CD4-positive, alpha-beta T cell treated with Interferon alpha-2 for 1 hour (primary cell): ENCODE measurements around the gene CXCL13.
"Not testable (repeated sequence)": the region's sequence is repeated elsewhere in the genome, so short reads cannot be mapped to it uniquely, and the experiment has no call there.

Experiments used
- DNase-seq, 2 donors: peaks; one replicate each; pipeline ENCODE4 v3.0.0-alpha.2; 2020 to 2022

The CXCL13 gene

GRCh38 chr4:77605210-77605902, at the start of gene CXCL13:
Gene CXCL13, plus strand, starts transcription at chr4:77605820. Its CDS starts 46 bp downstream, at chr4:77605866.
- no peak for DNase-seq

GRCh38 chr4:77560170-77560569, 45.5 kb upstream of the CXCL13 start:
- no peak for DNase-seq

GRCh38 chr4:77561720-77562119, 43.9 kb upstream of the CXCL13 start:
- not testable (repeated sequence) for DNase-seq

GRCh38 chr4:77564231-77564630, 41.4 kb upstream of the CXCL13 start:
- no peak for DNase-seq

GRCh38 chr4:77566148-77566547, 39.5 kb upstream of the CXCL13 start:
- no peak for DNase-seq

- no peak for DNase-seq
Observed at GRCh38 chr4:77567549-77567948, 38.1 kb upstream of the CXCL13 start.

- not testable (repeated sequence) for DNase-seq
Observed at GRCh38 chr4:77570508-77571214, 35.0 kb upstream of the CXCL13 start.

- DNase-seq, result no peak
Observed at GRCh38 chr4:77576351-77576750, 29.3 kb upstream of the CXCL13 start.

GRCh38 chr4:77578145-77578544, 27.5 kb upstream of the CXCL13 start:
- no peak for DNase-seq

- no peak for DNase-seq
Observed at GRCh38 chr4:77579406-77580076, 26.1 kb upstream of the CXCL13 start.

GRCh38 chr4:77581724-77582123, 23.9 kb upstream of the CXCL13 start:
- DNase-seq, result no peak

GRCh38 chr4:77582156-77582555, 23.5 kb upstream of the CXCL13 start:
- DNase-seq, result no peak

- no peak for DNase-seq
Observed at GRCh38 chr4:77582711-77583110, 22.9 kb upstream of the CXCL13 start.

GRCh38 chr4:77586951-77587383, 18.7 kb upstream of the CXCL13 start:
- peak; percentile 41 to 58 for DNase-seq

GRCh38 chr4:77590482-77590881, 15.1 kb upstream of the CXCL13 start:
- DNase-seq, result no peak

GRCh38 chr4:77591532-77591931, 14.1 kb upstream of the CXCL13 start:
- DNase-seq, result no peak

- peak in 1 of 2 donors; percentile 11 for DNase-seq
Observed at GRCh38 chr4:77593101-77593500, 12.5 kb upstream of the CXCL13 start.

GRCh38 chr4:77593993-77594392, 11.6 kb upstream of the CXCL13 start:
- DNase-seq, result no peak

GRCh38 chr4:77595364-77595973, 10.2 kb upstream of the CXCL13 start:
- DNase-seq, result no peak

- peak in 1 of 2 donors; percentile 13 for DNase-seq
Observed at GRCh38 chr4:77599378-77599777, 6.2 kb upstream of the CXCL13 start.

GRCh38 chr4:77600521-77601451, 4.8 kb upstream of the CXCL13 start:
- DNase-seq, result peak in 1 of 2 donors; percentile 44

- no peak for DNase-seq
Observed at GRCh38 chr4:77601614-77602187, 3.9 kb upstream of the CXCL13 start.
